Transverse colon (tissue), 3 donors: ENCODE data around the gene ACTR8.

ENCODE experiments used
- EP300 ChIP-seq: sonication (generic); formaldehyde crosslinking; IDR thresholded peaks from one replicate; pipeline ENCODE4 v1.6.1; 2017; ENCODE audit warnings: antibody characterized with exemption, low read depth
- POLR2A ChIP-seq: fragments of 450-650 bp; IDR thresholded peaks from one replicate; pipeline ENCODE4 v1.6.1; 2016; ENCODE audit warnings: antibody characterized with exemption, mild to moderate bottlenecking, moderate library complexity
- TF ChIP-seq, protein P1 (sequence below), 5 experiments: fragments of 200-600 bp in 3 of 5; fragments of 450-650 bp in 2 of 5; sonication (generic) in 3 of 5; IDR thresholded peaks; 1 replicate in 2 of 5; 2 replicates in 3 of 5; pipeline ENCODE4 v1.5.1; 2016 to 2017; ENCODE audit warnings: antibody characterized with exemption in 5 of 5, inconsistent platforms in 3 of 5, mild to moderate bottlenecking in 2 of 5, moderate library complexity in 1 of 5

DNA sequence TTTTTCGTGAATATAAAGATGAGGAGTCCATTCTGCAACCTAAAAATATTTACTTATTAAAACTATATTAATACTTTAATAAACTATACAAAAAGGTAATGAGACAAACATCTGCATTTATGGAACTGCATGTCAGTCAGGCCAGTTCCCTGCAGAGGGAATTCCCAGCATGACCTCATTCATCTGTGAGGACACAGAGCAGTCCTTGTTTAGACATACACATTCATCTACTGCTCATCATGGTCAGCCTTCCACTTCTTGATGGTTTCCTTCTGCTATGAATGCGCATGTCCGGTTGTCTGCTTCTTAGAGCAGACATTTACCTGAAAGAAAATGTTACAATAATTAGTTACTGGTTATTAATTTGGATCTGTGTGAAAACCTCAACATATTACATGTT, 3.3 kb upstream of the ACTR8 start:
- TF ChIP-seq EP300 (no peak), POLR2A (no peak)
- TF ChIP-seq, protein P1, sequence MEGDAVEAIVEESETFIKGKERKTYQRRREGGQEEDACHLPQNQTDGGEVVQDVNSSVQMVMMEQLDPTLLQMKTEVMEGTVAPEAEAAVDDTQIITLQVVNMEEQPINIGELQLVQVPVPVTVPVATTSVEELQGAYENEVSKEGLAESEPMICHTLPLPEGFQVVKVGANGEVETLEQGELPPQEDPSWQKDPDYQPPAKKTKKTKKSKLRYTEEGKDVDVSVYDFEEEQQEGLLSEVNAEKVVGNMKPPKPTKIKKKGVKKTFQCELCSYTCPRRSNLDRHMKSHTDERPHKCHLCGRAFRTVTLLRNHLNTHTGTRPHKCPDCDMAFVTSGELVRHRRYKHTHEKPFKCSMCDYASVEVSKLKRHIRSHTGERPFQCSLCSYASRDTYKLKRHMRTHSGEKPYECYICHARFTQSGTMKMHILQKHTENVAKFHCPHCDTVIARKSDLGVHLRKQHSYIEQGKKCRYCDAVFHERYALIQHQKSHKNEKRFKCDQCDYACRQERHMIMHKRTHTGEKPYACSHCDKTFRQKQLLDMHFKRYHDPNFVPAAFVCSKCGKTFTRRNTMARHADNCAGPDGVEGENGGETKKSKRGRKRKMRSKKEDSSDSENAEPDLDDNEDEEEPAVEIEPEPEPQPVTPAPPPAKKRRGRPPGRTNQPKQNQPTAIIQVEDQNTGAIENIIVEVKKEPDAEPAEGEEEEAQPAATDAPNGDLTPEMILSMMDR (IDR thresholded peaks at IDR 0.05) = no peak
